Left ventricle myocardium inferior (tissue), 1 donor: ENCODE measurements around the gene TFDP1. TPM values are rescaled to one million over a fixed set of nuclear protein-coding genes. Genes with fewer than 3 reads are reported as not detected.

Source experiments
- DNase-seq: peaks from one replicate; pipeline ENCODE4 v3.0.0-alpha.2; 2020
- H3K27ac ChIP-seq: fragments of 200-600 bp; replicated peaks from 2 replicates; pipeline ENCODE4 v1.8.0; 2021
- H3K27me3 ChIP-seq: fragments of 200-600 bp; 2 replicates; pipeline ENCODE4 v1.8.0; 2021; ENCODE audit warnings: low read depth
- H3K36me3 ChIP-seq: fragments of 200-600 bp; 2 replicates; pipeline ENCODE4 v1.8.0; 2021
- H3K4me1 ChIP-seq: fragments of 200-600 bp; 2 replicates; pipeline ENCODE4 v1.8.0; 2021
- H3K4me3 ChIP-seq: fragments of 200-600 bp; 2 replicates; pipeline ENCODE4 v1.8.0; 2021; ENCODE audit warnings: mild to moderate bottlenecking, moderate library complexity
- H3K9me3 ChIP-seq: fragments of 200-600 bp; replicated peaks from 2 replicates; pipeline ENCODE4 v1.8.0; 2021
- CTCF ChIP-seq: fragments of 200-600 bp; IDR thresholded peaks from 2 replicates; pipeline ENCODE4 v1.8.0; 2021; ENCODE audit warnings: antibody characterized with exemption, mild to moderate bottlenecking, borderline replicate concordance
- intact Hi-C: fragments of 100-400 bp; cut with micrococcal nuclease; formaldehyde crosslinking; loops from one replicate; pipeline ENCODE4 v1.11.0; 2022
- total RNA-seq: library from RNA; stranded (reverse); fragmentation: NEBNext Ultra II Directional; extraction: Animal tissue kit (Norgen Biotek cat#: 25700); gene quantifications from one replicate; pipeline ENCODE4 v1.2.1, GENCODE V29; 2021
- donor health status: DM: no; HTN: yes; CAD: no; lungs with severe emphysema.

The TFDP1 gene
- total RNA-seq, 1 donor from 2014 or later: 48.7 TPM

- no peak for DNase-seq
- intact Hi-C loops: no loop called here
Measured at GRCh38 chr13:113601166-113602070, 16.9 kb downstream of the TFDP1 start.

GRCh38 chr13:113602291-113602988 is 17.9 kb downstream of the TFDP1 start:
- peaks cover 11% of the 10 kb centered on the region for H3K36me3 ChIP-seq
- no peak for DNase-seq
- no peaks in the 10 kb centered on the region for H3K27me3 ChIP-seq
- no peaks in the 10 kb centered on the region for H3K4me1 ChIP-seq
- no peaks in the 10 kb centered on the region for H3K9me3 ChIP-seq
- TF ChIP-seq CTCF: no peak
- intact Hi-C loops: no loop called here
- H3K4me3 ChIP-seq: no peak overlapping the region
- no peak overlapping the region for H3K27ac ChIP-seq

More at GRCh38 chr13:113601166-113602070, 16.9 kb downstream of the TFDP1 start:
- Histone ChIP-seq H3K9me3 (no peaks in the 10 kb centered on the region), H3K27me3 (no peaks in the 10 kb centered on the region), H3K4me1 (no peaks in the 10 kb centered on the region), H3K4me3 (no peak overlapping the region), H3K27ac (no peak overlapping the region), H3K36me3 (peaks cover 14% of the 10 kb centered on the region)
- TF ChIP-seq CTCF: no peak

- intact Hi-C loops: no loop called here
Measured at GRCh38 chr13:113603116-113603710, 18.7 kb downstream of the TFDP1 start.

GRCh38 chr13:113604186-113604585 is 19.6 kb downstream of the TFDP1 start:
- intact Hi-C loops: no loop called here
- DNase-seq: no peak
- Histone ChIP-seq H3K27me3 (no peaks in the 10 kb centered on the region), H3K36me3 (peaks cover 5% of the 10 kb centered on the region), H3K9me3 (no peaks in the 10 kb centered on the region), H3K4me3 (no peak overlapping the region), H3K4me1 (no peaks in the 10 kb centered on the region), H3K27ac (no peak overlapping the region)
- no peak for TF ChIP-seq CTCF

More at GRCh38 chr13:113603116-113603710, 18.7 kb downstream of the TFDP1 start:
- DNase-seq: no peak
- no peaks in the 10 kb centered on the region for H3K4me1 ChIP-seq
- no peak overlapping the region for H3K4me3 ChIP-seq
- H3K27me3 ChIP-seq: no peaks in the 10 kb centered on the region
- H3K36me3 ChIP-seq: peaks cover 7% of the 10 kb centered on the region
- TF ChIP-seq CTCF: no peak
- H3K9me3 ChIP-seq: no peaks in the 10 kb centered on the region
- H3K27ac ChIP-seq: no peak overlapping the region

GRCh38 chr13:113605461-113605860 is 20.9 kb downstream of the TFDP1 start:
- no peak for TF ChIP-seq CTCF
- Histone ChIP-seq H3K9me3 (no peaks in the 10 kb centered on the region), H3K4me1 (no peaks in the 10 kb centered on the region), H3K36me3 (no peaks in the 10 kb centered on the region), H3K27ac (no peak overlapping the region), H3K4me3 (no peak overlapping the region), H3K27me3 (no peaks in the 10 kb centered on the region)
- intact Hi-C loops: no loop called here
- DNase-seq: no peak
